GM23338 (cell line): ENCODE measurements around the gene DROSHA. TPM values are rescaled to one million over a fixed set of nuclear protein-coding genes. Genes with fewer than 3 reads are reported as not detected.

Experiments used
- ATAC-seq: fragments of 200-7000 bp; cut with Tn5 transposase; 3 replicates; pipeline ENCODE4 v1.9.1; 2020
- DNase-seq: peaks from one replicate; pipeline ENCODE4 v3.0.0-alpha.2; 2015; ENCODE audit warnings: low spot score
- H2AFZ ChIP-seq: fragments of 200-600 bp; sonication (generic); 2 replicates; pipeline ENCODE4 v1.8.0; 2016; ENCODE audit warnings: antibody characterized with exemption, mild to moderate bottlenecking, moderate library complexity
- H3F3A ChIP-seq: fragments of 200-600 bp; sonication (generic); replicated peaks from 2 replicates; pipeline ENCODE4 v1.8.0; 2017; ENCODE audit warnings: antibody characterized with exemption, mixed run types, low read depth
- H3K27ac ChIP-seq: fragments of 200-600 bp; sonication (generic); 2 replicates; pipeline ENCODE4 v1.6.1; 2016; ENCODE audit warnings: low read depth
- H3K27me3 ChIP-seq: fragments of 200-600 bp; sonication (generic); 2 replicates; pipeline ENCODE4 v1.8.0; 2016; ENCODE audit warnings: mild to moderate bottlenecking, mixed run types, moderate library complexity; ENCODE audit not compliant: insufficient read depth
- H3K36me3 ChIP-seq: fragments of 200-600 bp; sonication (generic); 2 replicates; pipeline ENCODE4 v1.8.0; 2016; ENCODE audit warnings: mild to moderate bottlenecking; ENCODE audit not compliant: insufficient read depth
- H3K4me1 ChIP-seq: fragments of 200-600 bp; sonication (generic); 2 replicates; pipeline ENCODE4 v1.8.0; 2016; ENCODE audit warnings: mild to moderate bottlenecking, moderate library complexity; ENCODE audit not compliant: insufficient read depth
- H3K4me2 ChIP-seq: fragments of 200-600 bp; sonication (generic); 2 replicates; pipeline ENCODE4 v1.7.1; 2017; ENCODE audit warnings: mixed run types
- H3K4me3 ChIP-seq: fragments of 200-600 bp; sonication (generic); 2 replicates; pipeline ENCODE4 v1.6.1; 2016; ENCODE audit warnings: mixed run types
- H3K79me2 ChIP-seq: fragments of 200-600 bp; sonication (generic); replicated peaks from 2 replicates; pipeline ENCODE4 v1.8.0; 2017; ENCODE audit warnings: mild to moderate bottlenecking; ENCODE audit not compliant: insufficient read depth
- H3K9me2 ChIP-seq: fragments of 200-600 bp; sonication (generic); 2 replicates; pipeline ENCODE4 v1.8.0; 2017; ENCODE audit not compliant: insufficient read depth
- H4K20me1 ChIP-seq: fragments of 200-600 bp; sonication (generic); replicated peaks from 2 replicates; pipeline ENCODE4 v1.8.0; 2017; ENCODE audit warnings: mild to moderate bottlenecking; ENCODE audit not compliant: insufficient read depth
- H3K27ac Mint-ChIP-seq: 2 replicates; pipeline ENCODE4 v1.8.0; 2020; ENCODE audit warnings: inconsistent platforms, mild to moderate bottlenecking, moderate library complexity, mixed read lengths
- H3K27me3 Mint-ChIP-seq: 3 replicates; pipeline ENCODE4 v1.8.0; 2022; ENCODE audit warnings: low read depth, mild to moderate bottlenecking, moderate library complexity, mixed read lengths, inconsistent platforms; ENCODE audit not compliant: insufficient read depth, poor library complexity
- H3K36me3 Mint-ChIP-seq: 3 replicates; pipeline ENCODE4 v1.8.0; 2021; ENCODE audit warnings: low read depth, mild to moderate bottlenecking, inconsistent platforms, moderate library complexity, mixed read lengths
- H3K4me1 Mint-ChIP-seq: 3 replicates; pipeline ENCODE4 v1.8.0; 2020; ENCODE audit warnings: mild to moderate bottlenecking, inconsistent platforms, mixed read lengths
- H3K4me3 Mint-ChIP-seq: 3 replicates; pipeline ENCODE4 v1.8.0; 2021; ENCODE audit warnings: moderate library complexity, mild to moderate bottlenecking, inconsistent platforms, mixed read lengths
- H3K9me3 Mint-ChIP-seq: 3 replicates; pipeline ENCODE4 v1.8.0; 2020; ENCODE audit warnings: moderate library complexity, mild to moderate bottlenecking, inconsistent platforms, mixed read lengths
- polyA plus RNA-seq: library from polyadenylated mRNA; unstranded; fragments of >200 nt; fragmentation: Nextera tagmentation; extraction: Ambion mirVana; gene quantifications from 2 replicates; pipeline ENCODE4 v1.2.1, GENCODE V29; 2016
- total RNA-seq: library from RNA; depleted of rRNA; stranded (reverse); fragments of >200 nt; shearing (Covaris generic); gene quantifications from 2 replicates; pipeline ENCODE4 v1.2.3, GENCODE V29; 2014
- TF ChIP-seq, protein P1 (sequence below), 2 experiments: fragments of 200-600 bp in 1 of 2; sonication (generic) in 1 of 2; conservative IDR thresholded peaks; 2 replicates each; pipeline versions ENCODE4 v1.5.1 to v1.6.1; 2016 to 2017; ENCODE audit warnings: antibody characterized with exemption in 2 of 2, low read depth in 2 of 2, mild to moderate bottlenecking in 2 of 2, moderate library complexity in 1 of 2
- TF ChIP-seq, protein P2 (sequence below): IDR thresholded peaks from 2 replicates; pipeline ENCODE4 v1.6.1; 2016; ENCODE audit warnings: antibody characterized with exemption
- TF ChIP-seq, protein P3 (sequence below): IDR thresholded peaks from one replicate; pipeline ENCODE4 v1.6.1; 2018; ENCODE audit warnings: antibody characterized with exemption; ENCODE audit not compliant: unreplicated experiment
- TF ChIP-seq, protein P4 (sequence below): fragments of 250-450 bp; sonication (Bioruptor Pico); IDR thresholded peaks from 2 replicates; pipeline ENCODE4 v1.5.0; 2020; ENCODE audit warnings: mild to moderate bottlenecking, moderate library complexity

Gene DROSHA
- total and polyA plus RNA-seq, 2 experiments from 2014 or later, result 70.6 to 87.8 TPM

DNA sequence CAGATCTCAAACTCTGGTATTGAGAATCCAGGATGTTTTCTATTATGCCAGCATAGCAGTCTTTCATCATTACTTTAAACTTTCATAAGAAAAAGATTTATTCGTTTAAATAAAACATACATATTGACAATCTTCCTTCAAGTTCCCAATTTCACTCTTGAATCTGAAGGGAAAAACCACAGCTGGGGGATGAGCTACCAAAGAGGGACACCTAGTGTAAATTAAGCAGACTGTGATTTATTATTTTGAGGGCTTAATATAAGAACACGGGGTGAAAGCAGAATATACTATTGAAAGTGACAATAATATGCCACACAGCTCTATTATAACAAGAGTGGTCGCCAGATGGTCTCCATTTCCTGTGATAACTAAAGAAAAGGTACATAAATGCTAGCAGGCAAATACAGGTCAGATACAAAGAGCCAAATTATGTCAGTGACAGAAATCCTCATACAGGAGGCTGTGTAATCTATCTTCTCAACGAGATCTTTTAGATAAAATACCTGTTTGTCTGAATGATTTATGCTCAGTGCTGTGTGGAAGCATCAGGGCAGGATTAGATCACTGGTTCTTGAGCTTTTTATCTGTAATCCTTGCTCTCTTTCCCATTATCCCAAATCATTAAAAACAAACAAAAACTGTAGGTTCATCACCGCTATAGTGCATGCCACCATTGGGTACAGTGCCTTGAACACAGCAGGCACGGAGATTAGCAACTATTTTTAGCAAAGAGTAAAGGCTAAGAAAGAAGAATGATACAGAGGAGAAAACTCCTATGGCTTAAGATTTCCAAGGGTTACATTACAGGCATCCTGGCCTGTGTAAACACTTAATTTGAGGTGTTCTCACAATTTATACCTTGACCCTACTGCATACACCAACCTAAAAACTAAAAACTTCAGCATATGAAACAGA, 116.6 kb downstream of the DROSHA start:
- Histone ChIP-seq H2AFZ (no peak overlapping the region), H3K4me2 (no peak overlapping the region), H3K9me2 (no peaks in the 10 kb centered on the region), H3K4me1 (no peaks in the 10 kb centered on the region), H3K27ac (no peak overlapping the region), H3K36me3 (peaks cover 10% of the 10 kb centered on the region; the same call in 1 of the 2 replicates), H3K4me3 (no peak overlapping the region), H4K20me1 (no peaks in the 10 kb centered on the region), H3K27me3 (no peaks in the 10 kb centered on the region), H3K79me2 (no peaks in the 10 kb centered on the region), H3F3A (no peaks in the 10 kb centered on the region)
- ATAC-seq (no peak), DNase-seq (no peak)
- Mint-ChIP-seq H3K36me3 (peaks cover 18% of the 10 kb centered on the region), H3K9me3 (no peaks in the 10 kb centered on the region), H3K27ac (no peak overlapping the region), H3K4me1 (peaks cover 4% of the 10 kb centered on the region; the same call in 2 of the 3 replicates), H3K4me3 (no peak overlapping the region), H3K27me3 (no peaks in the 10 kb centered on the region)
- TF ChIP-seq, protein P1, sequence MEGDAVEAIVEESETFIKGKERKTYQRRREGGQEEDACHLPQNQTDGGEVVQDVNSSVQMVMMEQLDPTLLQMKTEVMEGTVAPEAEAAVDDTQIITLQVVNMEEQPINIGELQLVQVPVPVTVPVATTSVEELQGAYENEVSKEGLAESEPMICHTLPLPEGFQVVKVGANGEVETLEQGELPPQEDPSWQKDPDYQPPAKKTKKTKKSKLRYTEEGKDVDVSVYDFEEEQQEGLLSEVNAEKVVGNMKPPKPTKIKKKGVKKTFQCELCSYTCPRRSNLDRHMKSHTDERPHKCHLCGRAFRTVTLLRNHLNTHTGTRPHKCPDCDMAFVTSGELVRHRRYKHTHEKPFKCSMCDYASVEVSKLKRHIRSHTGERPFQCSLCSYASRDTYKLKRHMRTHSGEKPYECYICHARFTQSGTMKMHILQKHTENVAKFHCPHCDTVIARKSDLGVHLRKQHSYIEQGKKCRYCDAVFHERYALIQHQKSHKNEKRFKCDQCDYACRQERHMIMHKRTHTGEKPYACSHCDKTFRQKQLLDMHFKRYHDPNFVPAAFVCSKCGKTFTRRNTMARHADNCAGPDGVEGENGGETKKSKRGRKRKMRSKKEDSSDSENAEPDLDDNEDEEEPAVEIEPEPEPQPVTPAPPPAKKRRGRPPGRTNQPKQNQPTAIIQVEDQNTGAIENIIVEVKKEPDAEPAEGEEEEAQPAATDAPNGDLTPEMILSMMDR (conservative IDR thresholded peaks at IDR 0.05; ENCODE audit: low read depth in 2 of 2), result 0 out of 4 replicates have a peak, but pooled peaks of 1 of the 2 experiments have one; percentile 4
- TF ChIP-seq, protein P2, sequence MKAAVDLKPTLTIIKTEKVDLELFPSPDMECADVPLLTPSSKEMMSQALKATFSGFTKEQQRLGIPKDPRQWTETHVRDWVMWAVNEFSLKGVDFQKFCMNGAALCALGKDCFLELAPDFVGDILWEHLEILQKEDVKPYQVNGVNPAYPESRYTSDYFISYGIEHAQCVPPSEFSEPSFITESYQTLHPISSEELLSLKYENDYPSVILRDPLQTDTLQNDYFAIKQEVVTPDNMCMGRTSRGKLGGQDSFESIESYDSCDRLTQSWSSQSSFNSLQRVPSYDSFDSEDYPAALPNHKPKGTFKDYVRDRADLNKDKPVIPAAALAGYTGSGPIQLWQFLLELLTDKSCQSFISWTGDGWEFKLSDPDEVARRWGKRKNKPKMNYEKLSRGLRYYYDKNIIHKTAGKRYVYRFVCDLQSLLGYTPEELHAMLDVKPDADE, result no peak

DNA sequence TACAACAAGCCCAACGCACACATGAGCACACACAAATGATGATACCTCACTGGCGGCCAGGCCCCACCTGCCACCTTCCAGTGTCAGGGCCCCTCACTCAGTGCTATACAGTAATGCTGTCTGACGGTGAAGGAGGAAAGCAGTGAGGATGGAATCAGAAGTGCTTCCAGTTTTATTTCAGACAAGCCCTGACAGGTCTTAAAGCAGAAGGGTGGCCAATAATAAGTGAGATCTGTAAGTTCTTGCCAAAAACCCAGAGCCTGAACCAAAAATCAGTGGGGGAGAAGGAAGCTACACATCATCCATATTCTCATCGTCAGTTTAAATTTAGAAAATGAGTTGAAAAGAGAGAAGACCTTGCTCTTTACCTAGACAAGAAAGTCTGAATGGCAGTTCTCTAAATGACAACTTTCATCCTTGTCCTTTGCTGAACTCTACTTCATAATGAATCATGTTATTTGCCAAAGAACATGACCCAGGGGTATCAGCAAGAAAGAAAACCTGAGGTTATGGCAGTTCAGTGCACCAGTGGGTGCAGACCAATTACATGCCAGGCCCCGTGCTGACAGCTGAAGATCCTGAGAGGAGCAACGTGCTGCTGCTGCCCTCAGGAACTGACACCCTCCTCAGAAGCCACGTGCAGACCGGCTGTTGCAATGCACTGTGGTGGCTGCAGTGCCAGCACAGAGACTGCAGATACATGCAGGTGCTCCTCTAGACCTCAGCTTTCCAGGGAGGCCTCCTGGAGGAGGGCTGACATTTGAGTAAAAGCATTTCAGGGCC, 118.7 kb downstream of the DROSHA start:
- H3K4me3 Mint-ChIP-seq, result no peak overlapping the region
- TF ChIP-seq, protein P3, sequence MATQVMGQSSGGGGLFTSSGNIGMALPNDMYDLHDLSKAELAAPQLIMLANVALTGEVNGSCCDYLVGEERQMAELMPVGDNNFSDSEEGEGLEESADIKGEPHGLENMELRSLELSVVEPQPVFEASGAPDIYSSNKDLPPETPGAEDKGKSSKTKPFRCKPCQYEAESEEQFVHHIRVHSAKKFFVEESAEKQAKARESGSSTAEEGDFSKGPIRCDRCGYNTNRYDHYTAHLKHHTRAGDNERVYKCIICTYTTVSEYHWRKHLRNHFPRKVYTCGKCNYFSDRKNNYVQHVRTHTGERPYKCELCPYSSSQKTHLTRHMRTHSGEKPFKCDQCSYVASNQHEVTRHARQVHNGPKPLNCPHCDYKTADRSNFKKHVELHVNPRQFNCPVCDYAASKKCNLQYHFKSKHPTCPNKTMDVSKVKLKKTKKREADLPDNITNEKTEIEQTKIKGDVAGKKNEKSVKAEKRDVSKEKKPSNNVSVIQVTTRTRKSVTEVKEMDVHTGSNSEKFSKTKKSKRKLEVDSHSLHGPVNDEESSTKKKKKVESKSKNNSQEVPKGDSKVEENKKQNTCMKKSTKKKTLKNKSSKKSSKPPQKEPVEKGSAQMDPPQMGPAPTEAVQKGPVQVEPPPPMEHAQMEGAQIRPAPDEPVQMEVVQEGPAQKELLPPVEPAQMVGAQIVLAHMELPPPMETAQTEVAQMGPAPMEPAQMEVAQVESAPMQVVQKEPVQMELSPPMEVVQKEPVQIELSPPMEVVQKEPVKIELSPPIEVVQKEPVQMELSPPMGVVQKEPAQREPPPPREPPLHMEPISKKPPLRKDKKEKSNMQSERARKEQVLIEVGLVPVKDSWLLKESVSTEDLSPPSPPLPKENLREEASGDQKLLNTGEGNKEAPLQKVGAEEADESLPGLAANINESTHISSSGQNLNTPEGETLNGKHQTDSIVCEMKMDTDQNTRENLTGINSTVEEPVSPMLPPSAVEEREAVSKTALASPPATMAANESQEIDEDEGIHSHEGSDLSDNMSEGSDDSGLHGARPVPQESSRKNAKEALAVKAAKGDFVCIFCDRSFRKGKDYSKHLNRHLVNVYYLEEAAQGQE, result no peak
- TF ChIP-seq, protein P4, sequence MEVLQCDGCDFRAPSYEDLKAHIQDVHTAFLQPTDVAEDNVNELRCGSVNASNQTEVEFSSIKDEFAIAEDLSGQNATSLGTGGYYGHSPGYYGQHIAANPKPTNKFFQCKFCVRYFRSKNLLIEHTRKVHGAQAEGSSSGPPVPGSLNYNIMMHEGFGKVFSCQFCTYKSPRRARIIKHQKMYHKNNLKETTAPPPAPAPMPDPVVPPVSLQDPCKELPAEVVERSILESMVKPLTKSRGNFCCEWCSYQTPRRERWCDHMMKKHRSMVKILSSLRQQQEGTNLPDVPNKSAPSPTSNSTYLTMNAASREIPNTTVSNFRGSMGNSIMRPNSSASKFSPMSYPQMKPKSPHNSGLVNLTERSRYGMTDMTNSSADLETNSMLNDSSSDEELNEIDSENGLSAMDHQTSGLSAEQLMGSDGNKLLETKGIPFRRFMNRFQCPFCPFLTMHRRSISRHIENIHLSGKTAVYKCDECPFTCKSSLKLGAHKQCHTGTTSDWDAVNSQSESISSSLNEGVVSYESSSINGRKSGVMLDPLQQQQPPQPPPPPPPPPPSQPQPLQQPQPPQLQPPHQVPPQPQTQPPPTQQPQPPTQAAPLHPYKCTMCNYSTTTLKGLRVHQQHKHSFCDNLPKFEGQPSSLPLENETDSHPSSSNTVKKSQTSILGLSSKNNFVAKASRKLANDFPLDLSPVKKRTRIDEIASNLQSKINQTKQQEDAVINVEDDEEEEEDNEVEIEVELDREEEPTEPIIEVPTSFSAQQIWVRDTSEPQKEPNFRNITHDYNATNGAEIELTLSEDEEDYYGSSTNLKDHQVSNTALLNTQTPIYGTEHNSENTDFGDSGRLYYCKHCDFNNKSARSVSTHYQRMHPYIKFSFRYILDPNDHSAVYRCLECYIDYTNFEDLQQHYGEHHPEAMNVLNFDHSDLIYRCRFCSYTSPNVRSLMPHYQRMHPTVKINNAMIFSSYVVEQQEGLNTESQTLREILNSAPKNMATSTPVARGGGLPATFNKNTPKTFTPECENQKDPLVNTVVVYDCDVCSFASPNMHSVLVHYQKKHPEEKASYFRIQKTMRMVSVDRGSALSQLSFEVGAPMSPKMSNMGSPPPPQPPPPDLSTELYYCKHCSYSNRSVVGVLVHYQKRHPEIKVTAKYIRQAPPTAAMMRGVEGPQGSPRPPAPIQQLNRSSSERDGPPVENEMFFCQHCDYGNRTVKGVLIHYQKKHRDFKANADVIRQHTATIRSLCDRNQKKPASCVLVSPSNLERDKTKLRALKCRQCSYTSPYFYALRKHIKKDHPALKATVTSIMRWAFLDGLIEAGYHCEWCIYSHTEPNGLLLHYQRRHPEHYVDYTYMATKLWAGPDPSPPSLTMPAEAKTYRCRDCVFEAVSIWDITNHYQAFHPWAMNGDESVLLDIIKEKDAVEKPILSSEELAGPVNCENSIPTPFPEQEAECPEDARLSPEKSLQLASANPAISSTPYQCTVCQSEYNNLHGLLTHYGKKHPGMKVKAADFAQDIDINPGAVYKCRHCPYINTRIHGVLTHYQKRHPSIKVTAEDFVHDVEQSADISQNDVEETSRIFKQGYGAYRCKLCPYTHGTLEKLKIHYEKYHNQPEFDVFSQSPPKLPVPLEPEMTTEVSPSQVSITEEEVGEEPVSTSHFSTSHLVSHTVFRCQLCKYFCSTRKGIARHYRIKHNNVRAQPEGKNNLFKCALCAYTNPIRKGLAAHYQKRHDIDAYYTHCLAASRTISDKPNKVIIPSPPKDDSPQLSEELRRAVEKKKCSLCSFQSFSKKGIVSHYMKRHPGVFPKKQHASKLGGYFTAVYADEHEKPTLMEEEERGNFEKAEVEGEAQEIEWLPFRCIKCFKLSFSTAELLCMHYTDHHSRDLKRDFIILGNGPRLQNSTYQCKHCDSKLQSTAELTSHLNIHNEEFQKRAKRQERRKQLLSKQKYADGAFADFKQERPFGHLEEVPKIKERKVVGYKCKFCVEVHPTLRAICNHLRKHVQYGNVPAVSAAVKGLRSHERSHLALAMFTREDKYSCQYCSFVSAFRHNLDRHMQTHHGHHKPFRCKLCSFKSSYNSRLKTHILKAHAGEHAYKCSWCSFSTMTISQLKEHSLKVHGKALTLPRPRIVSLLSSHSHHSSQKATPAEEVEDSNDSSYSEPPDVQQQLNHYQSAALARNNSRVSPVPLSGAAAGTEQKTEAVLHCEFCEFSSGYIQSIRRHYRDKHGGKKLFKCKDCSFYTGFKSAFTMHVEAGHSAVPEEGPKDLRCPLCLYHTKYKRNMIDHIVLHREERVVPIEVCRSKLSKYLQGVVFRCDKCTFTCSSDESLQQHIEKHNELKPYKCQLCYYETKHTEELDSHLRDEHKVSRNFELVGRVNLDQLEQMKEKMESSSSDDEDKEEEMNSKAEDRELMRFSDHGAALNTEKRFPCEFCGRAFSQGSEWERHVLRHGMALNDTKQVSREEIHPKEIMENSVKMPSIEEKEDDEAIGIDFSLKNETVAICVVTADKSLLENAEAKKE (CRISPR knock-in tag), result no peak

More for the DNA sequence above, 118.7 kb downstream of the DROSHA start:
- no peaks in the 10 kb centered on the region for H3K9me2 ChIP-seq
- no peak for DNase-seq
- no peaks in the 10 kb centered on the region for H3K4me1 ChIP-seq
- 0 out of 2 replicates have a peak overlapping the region, but pooled peaks have one; percentile 23 for H3K27ac ChIP-seq
- H3K27me3 ChIP-seq, result no peaks in the 10 kb centered on the region
- Mint-ChIP-seq H3K27ac (peak overlapping the region; percentile 57; the same call in 1 of the 2 replicates), H3K9me3 (no peaks in the 10 kb centered on the region), H3K27me3 (no peaks in the 10 kb centered on the region), H3K4me1 (peaks cover 4% of the 10 kb centered on the region; the same call in 2 of the 3 replicates), H3K36me3 (peaks cover 32% of the 10 kb centered on the region)
- no peak overlapping the region for H3K4me2 ChIP-seq
- H3K36me3 ChIP-seq, result peaks cover 9% of the 10 kb centered on the region; the same call in 1 of the 2 replicates
- ATAC-seq, result no peak
- H3F3A ChIP-seq, result no peaks in the 10 kb centered on the region
- H3K79me2 ChIP-seq, result no peaks in the 10 kb centered on the region
- no peaks in the 10 kb centered on the region for H4K20me1 ChIP-seq
- H2AFZ ChIP-seq, result no peak overlapping the region
- H3K4me3 ChIP-seq, result no peak overlapping the region
